Activated CD8-positive, alpha-beta memory T cell treated with anti-CD3 and anti-CD28 coated beads, Interleukin-2, amount 10 ng/mL, durations not matched to agents 7 days and 5 days (primary cell): ENCODE data around the gene SPAG16. TPM values are rescaled to one million over a fixed set of nuclear protein-coding genes. Genes with fewer than 3 reads are reported as not detected.

ENCODE experiments used
- ATAC-seq: fragments of 150-1000 bp; cut with Tn5 transposase; one replicate; pipeline ENCODE4 v1.10.0; 2021; ENCODE audit warnings: moderate library complexity
- CTCF ChIA-PET: fragments of 350-600 bp; sonication (Branson Sonifier 250); formaldehyde crosslinking; loops from one replicate; lab custom pipeline; 2021; ENCODE audit warnings: antibody characterized with exemption; lab: Charles Lee
- DNase-seq: peaks from one replicate; pipeline ENCODE4 v3.0.0-alpha.2; 2020
- H3K27ac Mint-ChIP-seq: one replicate; pipeline ENCODE4 v1.8.0; 2021; ENCODE audit warnings: mild to moderate bottlenecking, mixed read lengths
- H3K27me3 Mint-ChIP-seq: one replicate; pipeline ENCODE4 v1.8.0; 2021; ENCODE audit warnings: mixed read lengths
- H3K36me3 Mint-ChIP-seq: one replicate; pipeline ENCODE4 v1.8.0; 2021; ENCODE audit warnings: mild to moderate bottlenecking, mixed read lengths
- H3K4me1 Mint-ChIP-seq: one replicate; pipeline ENCODE4 v1.8.0; 2021; ENCODE audit warnings: mixed read lengths
- H3K4me3 Mint-ChIP-seq: one replicate; pipeline ENCODE4 v1.8.0; 2021; ENCODE audit warnings: mild to moderate bottlenecking, moderate library complexity, mixed read lengths
- H3K9me3 Mint-ChIP-seq: one replicate; pipeline ENCODE4 v1.8.0; 2022; ENCODE audit warnings: low read depth, mixed read lengths
- total RNA-seq, 2 experiments: library from RNA; stranded (reverse); gene quantifications; one replicate each; pipeline ENCODE4 v1.2.3, GENCODE V29; 2021

The SPAG16 gene
- total RNA-seq, 2 experiments from 2014 or later, result 7.4 to 10.1 TPM

DNA sequence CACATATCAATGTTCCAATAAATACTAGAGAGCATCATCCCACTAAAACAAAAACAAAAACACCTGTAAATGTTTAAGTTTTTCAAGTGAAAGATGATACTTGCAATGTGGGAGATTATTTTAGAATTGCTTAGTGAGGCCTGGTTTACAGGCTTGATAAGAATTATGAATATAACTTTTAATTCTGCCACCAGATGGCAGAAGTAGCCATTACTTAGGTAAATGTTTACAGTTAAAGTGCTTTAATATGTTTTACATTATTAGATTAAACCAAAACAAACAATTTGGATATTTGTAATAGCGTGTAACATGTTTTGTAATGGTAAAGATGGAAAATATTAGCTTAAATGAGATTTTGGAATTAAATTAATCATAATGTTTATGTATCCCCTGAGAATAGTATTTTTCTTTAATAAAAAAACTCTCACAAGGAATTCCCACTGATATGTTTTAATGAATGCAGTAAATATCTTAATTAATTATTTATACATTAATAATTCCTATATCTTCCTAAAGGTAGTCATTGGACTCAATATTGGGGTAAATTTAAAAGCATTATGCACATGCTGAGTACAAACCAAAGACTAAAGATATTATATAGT, 522.0 kb downstream of the SPAG16 start:
- no peaks in the 10 kb centered on the region for H3K36me3 Mint-ChIP-seq
- H3K9me3 Mint-ChIP-seq, result no peaks in the 10 kb centered on the region
- no peaks in the 10 kb centered on the region for H3K4me1 Mint-ChIP-seq
- ATAC-seq, result no peak
- H3K27ac Mint-ChIP-seq, result no peak overlapping the region
- no peak overlapping the region for H3K4me3 Mint-ChIP-seq
- no peak for DNase-seq
- H3K27me3 Mint-ChIP-seq, result no peaks in the 10 kb centered on the region
- CTCF ChIA-PET, result no interaction called here

DNA sequence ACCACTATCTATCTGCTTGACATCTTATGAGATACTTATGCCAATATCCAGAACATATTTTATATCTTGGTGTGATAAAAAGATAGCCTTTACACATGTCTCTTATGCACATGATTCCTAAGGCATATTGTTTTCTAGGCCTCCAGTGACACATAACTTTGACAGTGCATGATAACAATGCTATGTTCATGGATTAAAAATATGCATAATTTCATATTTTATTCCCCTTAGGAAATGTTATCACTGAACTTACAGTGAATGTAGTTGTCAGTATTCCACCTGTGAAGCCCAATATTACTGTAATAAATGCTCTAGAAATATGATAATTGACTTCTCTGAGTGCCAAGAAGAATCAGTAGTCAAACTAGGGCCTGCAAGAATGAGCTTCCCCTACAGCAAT, 532.3 kb downstream of the SPAG16 start:
- H3K27me3 Mint-ChIP-seq, result no peaks in the 10 kb centered on the region
- CTCF ChIA-PET, result no interaction called here
- no peaks in the 10 kb centered on the region for H3K36me3 Mint-ChIP-seq
- H3K4me3 Mint-ChIP-seq, result no peak overlapping the region
- H3K27ac Mint-ChIP-seq, result no peak overlapping the region
- no peak for ATAC-seq
- peaks cover 2% of the 10 kb centered on the region for H3K9me3 Mint-ChIP-seq
- no peaks in the 10 kb centered on the region for H3K4me1 Mint-ChIP-seq
- no peak for DNase-seq

DNA sequence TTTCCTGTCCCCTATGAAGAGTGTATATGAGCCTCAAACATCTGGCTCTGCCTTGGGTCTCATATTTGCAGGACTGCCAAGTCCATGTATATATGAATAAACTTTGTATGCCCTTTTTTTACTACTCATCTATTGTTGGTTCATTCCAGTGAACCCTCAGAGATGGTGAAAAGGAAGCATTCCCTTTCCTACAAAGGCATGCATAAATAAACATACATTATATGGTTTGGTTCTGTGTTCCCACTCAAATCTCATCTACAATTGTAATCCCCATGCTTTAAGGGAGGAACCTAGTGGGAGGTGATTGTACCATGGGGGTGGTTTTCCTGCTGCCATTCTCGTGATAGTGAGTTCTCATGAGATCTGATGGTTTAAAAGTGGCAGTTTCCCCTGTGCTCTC, 534.2 kb downstream of the SPAG16 start:
- no peak overlapping the region for H3K4me3 Mint-ChIP-seq
- H3K27ac Mint-ChIP-seq, result no peak overlapping the region
- peaks cover 6% of the 10 kb centered on the region for H3K9me3 Mint-ChIP-seq
- H3K36me3 Mint-ChIP-seq, result no peaks in the 10 kb centered on the region
- DNase-seq, result no peak
- ATAC-seq, result no peak
- H3K27me3 Mint-ChIP-seq, result no peaks in the 10 kb centered on the region
- CTCF ChIA-PET, result interaction anchor here (1.0 kb wide), 1 partner anchor 7 kb away, joined by 3 read pairs; no protein-coding TSS in a partner anchor
- H3K4me1 Mint-ChIP-seq, result no peaks in the 10 kb centered on the region

- ATAC-seq (no peak), DNase-seq (no peak)
- Mint-ChIP-seq H3K27me3 (no peaks in the 10 kb centered on the region), H3K4me3 (no peak overlapping the region), H3K36me3 (no peaks in the 10 kb centered on the region), H3K4me1 (no peaks in the 10 kb centered on the region), H3K27ac (no peak overlapping the region), H3K9me3 (no peaks in the 10 kb centered on the region)
- CTCF ChIA-PET, result no interaction called here
Measured at GRCh38 chr2:213834331-213834730, 550.1 kb downstream of the SPAG16 start.

GRCh38 chr2:213834746-213835145, 550.5 kb downstream of the SPAG16 start:
- H3K4me3 Mint-ChIP-seq, result no peak overlapping the region
- no peak for ATAC-seq
- CTCF ChIA-PET, result no interaction called here
- H3K36me3 Mint-ChIP-seq, result no peaks in the 10 kb centered on the region
- H3K4me1 Mint-ChIP-seq, result no peaks in the 10 kb centered on the region
- no peak overlapping the region for H3K27ac Mint-ChIP-seq
- no peaks in the 10 kb centered on the region for H3K27me3 Mint-ChIP-seq
- no peaks in the 10 kb centered on the region for H3K9me3 Mint-ChIP-seq
- no peak for DNase-seq

GRCh38 chr2:213846856-213847255, 562.6 kb downstream of the SPAG16 start:
- Mint-ChIP-seq H3K27me3 (no peaks in the 10 kb centered on the region), H3K4me1 (no peaks in the 10 kb centered on the region), H3K4me3 (no peak overlapping the region), H3K9me3 (no peaks in the 10 kb centered on the region), H3K27ac (no peak overlapping the region), H3K36me3 (no peaks in the 10 kb centered on the region)
- no peak for DNase-seq
- ATAC-seq, result no peak
- CTCF ChIA-PET, result no interaction called here

GRCh38 chr2:213847316-213847715, 563.1 kb downstream of the SPAG16 start:
- no peaks in the 10 kb centered on the region for H3K9me3 Mint-ChIP-seq
- no peak overlapping the region for H3K27ac Mint-ChIP-seq
- no peaks in the 10 kb centered on the region for H3K27me3 Mint-ChIP-seq
- no peak for ATAC-seq
- no peaks in the 10 kb centered on the region for H3K36me3 Mint-ChIP-seq
- no peak overlapping the region for H3K4me3 Mint-ChIP-seq
- H3K4me1 Mint-ChIP-seq, result no peaks in the 10 kb centered on the region
- DNase-seq, result no peak
- CTCF ChIA-PET, result no interaction called here

DNA sequence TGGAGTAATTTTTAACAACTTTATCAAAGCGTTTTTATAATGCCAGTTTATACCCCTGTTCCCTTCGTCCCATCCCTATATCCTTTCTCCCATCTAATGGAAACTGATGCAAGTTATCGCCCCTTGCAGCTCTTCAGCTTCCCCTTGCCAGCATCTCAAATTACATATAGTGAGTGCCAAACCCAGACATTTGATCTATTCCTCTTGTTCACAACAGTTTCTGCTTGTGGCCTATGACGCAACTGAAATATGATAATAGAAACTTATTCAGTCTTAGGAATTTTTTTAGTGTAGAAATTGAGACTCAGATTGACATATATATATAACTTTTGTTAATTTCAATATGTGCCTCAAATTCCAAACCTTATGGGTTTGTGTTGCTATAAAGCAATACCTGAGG, 564.4 kb downstream of the SPAG16 start:
- Mint-ChIP-seq H3K27ac (no peak overlapping the region), H3K4me3 (no peak overlapping the region), H3K4me1 (no peaks in the 10 kb centered on the region), H3K27me3 (no peaks in the 10 kb centered on the region), H3K36me3 (no peaks in the 10 kb centered on the region), H3K9me3 (no peaks in the 10 kb centered on the region)
- DNase-seq (no peak), ATAC-seq (no peak)
- CTCF ChIA-PET, result no interaction called here

DNA sequence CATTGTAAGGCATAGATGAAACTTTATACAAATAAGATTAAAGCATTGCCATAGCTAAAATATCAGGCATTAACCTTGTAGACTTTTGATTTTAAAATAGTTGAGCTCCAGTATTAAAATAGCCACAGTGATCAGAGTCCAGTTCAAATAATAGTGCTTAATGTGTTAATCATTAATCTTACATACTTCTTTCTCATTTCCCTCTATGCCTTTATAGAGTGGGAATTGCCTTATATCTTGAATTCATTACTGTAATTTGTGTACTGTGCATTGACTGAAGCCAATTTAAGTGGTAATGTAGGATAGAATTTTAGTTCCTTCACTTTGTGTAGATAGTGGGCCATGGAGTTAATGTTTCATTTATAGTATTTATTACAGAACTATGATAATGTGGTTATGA, 577.4 kb downstream of the SPAG16 start:
- ATAC-seq, result no peak
- H3K4me1 Mint-ChIP-seq, result no peaks in the 10 kb centered on the region

GRCh38 chr2:213862407-213863076, 578.3 kb downstream of the SPAG16 start:
- no peak for DNase-seq
- CTCF ChIA-PET, result no interaction called here
- no peaks in the 10 kb centered on the region for H3K36me3 Mint-ChIP-seq
- no peak overlapping the region for H3K27ac Mint-ChIP-seq
- no peak overlapping the region for H3K4me3 Mint-ChIP-seq
- no peaks in the 10 kb centered on the region for H3K9me3 Mint-ChIP-seq
- ATAC-seq, result no peak
- H3K27me3 Mint-ChIP-seq, result no peaks in the 10 kb centered on the region
- no peaks in the 10 kb centered on the region for H3K4me1 Mint-ChIP-seq

More for the DNA sequence above, 577.4 kb downstream of the SPAG16 start:
- Mint-ChIP-seq H3K36me3 (no peaks in the 10 kb centered on the region), H3K9me3 (no peaks in the 10 kb centered on the region), H3K27me3 (no peaks in the 10 kb centered on the region), H3K27ac (no peak overlapping the region), H3K4me3 (no peak overlapping the region)
- CTCF ChIA-PET, result no interaction called here
- no peak for DNase-seq

- CTCF ChIA-PET, result no interaction called here
- Mint-ChIP-seq H3K9me3 (no peaks in the 10 kb centered on the region), H3K27ac (no peak overlapping the region), H3K36me3 (no peaks in the 10 kb centered on the region), H3K4me3 (no peak overlapping the region), H3K4me1 (no peaks in the 10 kb centered on the region), H3K27me3 (no peaks in the 10 kb centered on the region)
- DNase-seq (no peak), ATAC-seq (no peak)
Measured at GRCh38 chr2:213863541-213863940, 579.3 kb downstream of the SPAG16 start.

GRCh38 chr2:213868526-213868925, 584.3 kb downstream of the SPAG16 start:
- H3K27ac Mint-ChIP-seq, result no peak overlapping the region
- CTCF ChIA-PET, result no interaction called here
- H3K4me3 Mint-ChIP-seq, result no peak overlapping the region
- H3K27me3 Mint-ChIP-seq, result no peaks in the 10 kb centered on the region
- no peaks in the 10 kb centered on the region for H3K4me1 Mint-ChIP-seq
- no peak for ATAC-seq
- no peaks in the 10 kb centered on the region for H3K36me3 Mint-ChIP-seq
- no peak for DNase-seq
- H3K9me3 Mint-ChIP-seq, result no peaks in the 10 kb centered on the region

DNA sequence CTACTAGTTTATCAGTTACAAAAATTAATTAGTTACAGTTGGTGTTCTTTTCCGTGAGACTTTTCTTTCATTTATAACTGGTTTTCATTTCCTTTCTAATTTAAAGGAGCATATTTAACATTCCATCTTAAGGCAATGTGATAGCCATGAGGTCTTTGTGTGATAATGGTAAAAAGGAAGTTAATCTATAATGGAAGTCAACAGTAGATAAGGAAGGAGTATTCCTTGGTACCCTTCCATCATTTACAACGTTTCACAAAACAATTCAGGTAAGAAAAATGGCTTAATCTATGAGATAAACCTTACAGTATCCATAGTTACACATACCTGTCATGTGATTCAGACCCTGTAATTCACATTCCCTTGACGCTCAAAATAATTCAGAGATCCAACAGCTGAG, 601.2 kb downstream of the SPAG16 start:
- ATAC-seq (no peak), DNase-seq (no peak)
- H3K9me3 Mint-ChIP-seq, result no peaks in the 10 kb centered on the region
- no peak overlapping the region for H3K4me3 Mint-ChIP-seq
- CTCF ChIA-PET, result no interaction called here
- no peaks in the 10 kb centered on the region for H3K36me3 Mint-ChIP-seq
- no peaks in the 10 kb centered on the region for H3K4me1 Mint-ChIP-seq
- H3K27me3 Mint-ChIP-seq, result no peaks in the 10 kb centered on the region
- no peak overlapping the region for H3K27ac Mint-ChIP-seq

DNA sequence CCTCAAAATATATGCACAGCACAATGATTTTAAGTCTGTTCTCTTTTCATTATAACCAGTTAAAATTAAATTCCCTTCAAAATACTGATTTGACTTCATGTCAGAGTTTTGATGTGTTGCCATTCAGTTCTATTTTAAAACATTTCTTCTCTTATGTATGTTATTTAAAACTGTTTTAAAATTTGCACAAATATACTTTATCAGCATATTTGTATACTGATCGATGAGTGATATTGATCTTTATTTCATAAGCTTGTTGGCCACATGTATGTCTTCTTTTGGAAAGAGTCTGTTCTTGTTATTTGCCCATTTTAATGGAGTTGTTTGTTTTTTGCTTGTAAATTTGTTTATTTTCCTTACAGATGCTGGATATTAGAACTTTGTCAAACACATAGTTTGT, 630.2 kb downstream of the SPAG16 start:
- Mint-ChIP-seq H3K36me3 (no peaks in the 10 kb centered on the region), H3K4me3 (no peak overlapping the region), H3K27ac (no peak overlapping the region), H3K9me3 (peaks cover 5% of the 10 kb centered on the region), H3K27me3 (no peaks in the 10 kb centered on the region), H3K4me1 (no peaks in the 10 kb centered on the region)
- ATAC-seq, result no peak
- DNase-seq, result no peak
- CTCF ChIA-PET, result no interaction called here
